Ascending aorta (tissue), 2 donors: ENCODE measurements around the gene BANK1. TPM values are rescaled to one million over a fixed set of nuclear protein-coding genes. Genes with fewer than 3 reads are reported as not detected.

ENCODE experiments used
- DNase-seq, 2 donors: peaks; one replicate each; pipeline ENCODE4 v3.0.0-alpha.2; 2019; ENCODE audit warnings: low spot score in 2 of 2
- H3K27ac ChIP-seq, 2 donors: fragments of 200-600 bp; sonication (generic); one replicate each; pipeline ENCODE4 v1.5.1; 2016 to 2017; ENCODE audit warnings: mild to moderate bottlenecking in 1 of 2
- H3K27me3 ChIP-seq: fragments of 200-600 bp; sonication (generic); one replicate; pipeline ENCODE4 v1.5.1; 2017
- H3K36me3 ChIP-seq, 2 donors: fragments of 200-600 bp; sonication (generic); one replicate each; pipeline ENCODE4 v1.5.1; 2016
- H3K4me1 ChIP-seq, 2 donors: fragments of 200-600 bp; sonication (generic); one replicate each; pipeline ENCODE4 v1.5.1; 2016 to 2017; ENCODE audit warnings: mild to moderate bottlenecking in 1 of 2
- H3K4me3 ChIP-seq, 2 donors: fragments of 200-600 bp; sonication (generic); one replicate each; pipeline ENCODE4 v1.5.1; 2016 to 2017; ENCODE audit warnings: mild to moderate bottlenecking in 1 of 2
- H3K9me3 ChIP-seq, 2 donors: fragments of 200-600 bp; sonication (generic); one replicate each; pipeline ENCODE4 v1.5.1; 2016
- intact Hi-C: fragments of 100-400 bp; cut with DNase I; formaldehyde crosslinking; loops from one replicate; pipeline ENCODE4 v1.15.1; 2023
- total RNA-seq: library from RNA; depleted of rRNA; stranded (reverse); fragments of >200 nt; gene quantifications from one replicate; pipeline ENCODE4 v1.1.0, GENCODE V29; 2016
- TF ChIP-seq, protein P1 (sequence below), 3 experiments: fragments of 200-600 bp in 2 of 3; fragments of 450-650 bp in 1 of 3; sonication (generic) in 2 of 3; IDR thresholded peaks; one replicate each; pipeline ENCODE4 v1.5.1; 2016 to 2019; ENCODE audit warnings: antibody characterized with exemption in 3 of 3, mild to moderate bottlenecking in 1 of 3, moderate library complexity in 1 of 3

The BANK1 gene
- total RNA-seq, 1 donor from 2014 or later = not detected

DNA sequence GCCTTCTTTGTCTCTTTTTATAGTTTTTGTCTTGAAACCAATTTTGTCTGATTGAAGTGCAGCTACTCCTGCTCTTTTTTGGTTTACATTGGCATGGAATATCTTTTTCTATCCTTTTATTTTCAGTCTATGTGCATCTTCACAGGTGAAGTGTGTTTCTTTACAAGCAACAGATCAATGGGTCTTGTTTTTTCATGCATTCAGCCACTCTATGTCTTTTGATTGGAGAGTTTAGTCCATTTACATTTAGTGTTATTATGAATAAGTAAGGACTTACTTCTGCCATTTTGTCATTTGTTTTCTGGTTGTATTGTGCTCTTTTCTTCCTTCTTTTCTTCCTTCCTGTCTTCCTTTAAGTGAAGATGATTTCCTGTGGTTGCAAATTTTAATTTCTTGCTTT lies 330.3 kb downstream of the BANK1 start:
- TF ChIP-seq, protein P1, sequence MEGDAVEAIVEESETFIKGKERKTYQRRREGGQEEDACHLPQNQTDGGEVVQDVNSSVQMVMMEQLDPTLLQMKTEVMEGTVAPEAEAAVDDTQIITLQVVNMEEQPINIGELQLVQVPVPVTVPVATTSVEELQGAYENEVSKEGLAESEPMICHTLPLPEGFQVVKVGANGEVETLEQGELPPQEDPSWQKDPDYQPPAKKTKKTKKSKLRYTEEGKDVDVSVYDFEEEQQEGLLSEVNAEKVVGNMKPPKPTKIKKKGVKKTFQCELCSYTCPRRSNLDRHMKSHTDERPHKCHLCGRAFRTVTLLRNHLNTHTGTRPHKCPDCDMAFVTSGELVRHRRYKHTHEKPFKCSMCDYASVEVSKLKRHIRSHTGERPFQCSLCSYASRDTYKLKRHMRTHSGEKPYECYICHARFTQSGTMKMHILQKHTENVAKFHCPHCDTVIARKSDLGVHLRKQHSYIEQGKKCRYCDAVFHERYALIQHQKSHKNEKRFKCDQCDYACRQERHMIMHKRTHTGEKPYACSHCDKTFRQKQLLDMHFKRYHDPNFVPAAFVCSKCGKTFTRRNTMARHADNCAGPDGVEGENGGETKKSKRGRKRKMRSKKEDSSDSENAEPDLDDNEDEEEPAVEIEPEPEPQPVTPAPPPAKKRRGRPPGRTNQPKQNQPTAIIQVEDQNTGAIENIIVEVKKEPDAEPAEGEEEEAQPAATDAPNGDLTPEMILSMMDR (IDR thresholded peaks at IDR 0.05) = no peak
- H3K27ac ChIP-seq = no peak overlapping the region

More for the DNA sequence above, 330.3 kb downstream of the BANK1 start:
- Histone ChIP-seq H3K36me3 (no peaks in the 10 kb centered on the region), H3K4me3 (no peak overlapping the region), H3K27me3 (no peaks in the 10 kb centered on the region), H3K9me3 (peaks cover 0 to 6% of the 10 kb centered on the region in 2 donors), H3K4me1 (no peaks in the 10 kb centered on the region)
- intact Hi-C loops = no loop called here
- DNase-seq = no peak
